GM12878 (cell line): ENCODE results near the gene TTC19. TPM values are rescaled to one million over a fixed set of nuclear protein-coding genes. Genes with fewer than 3 reads are reported as not detected.

Source experiments
- ATAC-seq: fragments of 200-7000 bp; cut with Tn5 transposase; 3 replicates; pipeline ENCODE4 v1.9.1; 2020; ENCODE audit warnings: mild to moderate bottlenecking, moderate library complexity
- BruUV-seq: library from RNA; stranded (reverse); fragments of 400-500 nt; replicated peaks from 2 replicates; lab custom pipeline; 2021; lab: Mats Ljungman, UMichigan
- CTCF ChIA-PET: fragments of 300-600 bp; sonication (Branson Sonifier 250); formaldehyde crosslinking; extraction: SDS; loops from one replicate; lab custom pipeline; 2021; ENCODE audit warnings: inconsistent platforms; lab: Yijun Ruan, JAX
- POLR2A ChIA-PET: fragments of 350-600 bp; formaldehyde crosslinking; extraction: SDS; loops from one replicate; lab custom pipeline; 2021; ENCODE audit warnings: inconsistent platforms; lab: Charles Lee
- RAD21 ChIA-PET: fragments of 300-600 bp; sonication (Branson Sonifier 250); formaldehyde crosslinking; loops from one replicate; lab custom pipeline; 2023; ENCODE audit warnings: antibody characterized with exemption; ENCODE audit not compliant: unreplicated experiment; lab: Charles Lee
- SMC1A ChIA-PET: fragments of 300-600 bp; sonication (Branson Sonifier 250); formaldehyde crosslinking; loops from one replicate; lab custom pipeline; 2023; ENCODE audit not compliant: unreplicated experiment, uncharacterized antibody; lab: Charles Lee
- DNase-seq: peaks from one replicate; pipeline ENCODE4 v3.0.0-alpha.2; 2011; ENCODE audit warnings: low read depth, low spot score
- FAIRE-seq: peaks from 3 replicates; lab custom pipeline; 2011; peaks lifted over from hg19 to GRCh38; lab: Jason Lieb, UNC
- H2AFZ ChIP-seq: 2 replicates; pipeline ENCODE4 v1.6.0; 2011; ENCODE audit warnings: low read depth, low read length, control low read depth; ENCODE audit not compliant: control insufficient read depth
- H3K27ac ChIP-seq: 2 replicates; pipeline ENCODE4 v1.5.1; 2011; ENCODE audit warnings: control low read depth; ENCODE audit not compliant: control insufficient read depth, insufficient read depth
- H3K27me3 ChIP-seq, 2 experiments: replicated peaks in 1 of 2; 2 replicates each; pipeline versions ENCODE4 v1.6.0 to v1.6.1; 2011; ENCODE audit warnings: low read length in 1 of 2; ENCODE audit not compliant: control insufficient read depth in 2 of 2, insufficient read depth in 2 of 2
- H3K36me3 ChIP-seq, 2 experiments: 2 replicates each; pipeline ENCODE4 v1.5.1; 2011; ENCODE audit warnings: low read length in 1 of 2; ENCODE audit not compliant: control insufficient read depth in 2 of 2, insufficient read depth in 2 of 2
- H3K4me1 ChIP-seq: 2 replicates; pipeline ENCODE4 v1.6.1; 2011; ENCODE audit warnings: mild to moderate bottlenecking, low read length, moderate library complexity, mixed read lengths; ENCODE audit not compliant: control insufficient read depth, insufficient read depth
- H3K4me2 ChIP-seq: 2 replicates; pipeline ENCODE4 v1.6.0; 2011; ENCODE audit warnings: control low read depth; ENCODE audit not compliant: control insufficient read depth, insufficient read depth
- H3K4me3 ChIP-seq: fragments of 200-600 bp; sonication (generic); 2 replicates; pipeline ENCODE4 v1.5.1; 2016
- H3K79me2 ChIP-seq: 2 replicates; pipeline ENCODE4 v1.6.0; 2011; ENCODE audit warnings: low read length; ENCODE audit not compliant: control insufficient read depth, insufficient read depth
- H3K9ac ChIP-seq: 2 replicates; pipeline ENCODE4 v1.8.0; 2011; ENCODE audit warnings: low read length, control low read depth, mixed read lengths; ENCODE audit not compliant: control insufficient read depth, insufficient read depth
- H3K9me3 ChIP-seq: replicated peaks from 3 replicates; pipeline ENCODE4 v1.5.1; 2011; ENCODE audit warnings: mild to moderate bottlenecking, low read length; ENCODE audit not compliant: control insufficient read depth, insufficient read depth
- H4K20me1 ChIP-seq: 2 replicates; pipeline ENCODE4 v1.6.0; 2011; ENCODE audit not compliant: control insufficient read depth, insufficient read depth
- BCL3 ChIP-seq: IDR thresholded peaks from 2 replicates; pipeline ENCODE4 v1.6.1; 2011; ENCODE audit warnings: borderline replicate concordance, low read depth, mild to moderate bottlenecking, moderate library complexity, low read length; ENCODE audit not compliant: insufficient read depth, poor library complexity, severe bottlenecking
- BRCA1 ChIP-seq: IDR thresholded peaks from 2 replicates; pipeline ENCODE4 v1.6.1; 2011; ENCODE audit warnings: low read depth, low read length, improper control_type of control experiment
- CHD2 ChIP-seq: IDR thresholded peaks from 2 replicates; pipeline ENCODE4 v1.6.1; 2011; ENCODE audit warnings: low read depth, low read length, improper control_type of control experiment, borderline replicate concordance
- EZH2 ChIP-seq: IDR thresholded peaks from 2 replicates; pipeline ENCODE4 v1.6.1; 2012; ENCODE audit warnings: low read depth, mild to moderate bottlenecking, control low read depth, inconsistent platforms, low read length, borderline replicate concordance; ENCODE audit not compliant: control insufficient read depth
- HCFC1 ChIP-seq: fragments of 150-350 bp; IDR thresholded peaks from 2 replicates; pipeline ENCODE4 v1.6.1; 2014; ENCODE audit warnings: low read length
- MEF2A ChIP-seq: IDR thresholded peaks from 2 replicates; pipeline ENCODE4 v1.6.1; 2011; ENCODE audit warnings: low read depth, mild to moderate bottlenecking, low read length, moderate library complexity; ENCODE audit not compliant: insufficient read depth
- PML ChIP-seq: IDR thresholded peaks from 2 replicates; pipeline ENCODE4 v1.6.1; 2012; ENCODE audit warnings: low read length, inconsistent platforms
- POU2F2 ChIP-seq: IDR thresholded peaks from 3 replicates; pipeline ENCODE4 v1.6.1; 2011; ENCODE audit warnings: low read depth, mild to moderate bottlenecking, low read length, borderline replicate concordance
- RFX5 ChIP-seq: IDR thresholded peaks from 2 replicates; pipeline ENCODE4 v1.6.1; 2011; ENCODE audit warnings: low read depth, low read length, improper control_type of control experiment
- RUNX3 ChIP-seq: IDR thresholded peaks from 2 replicates; pipeline ENCODE4 v1.6.1; 2012; ENCODE audit warnings: low read length, inconsistent platforms
- SIX5 ChIP-seq: IDR thresholded peaks from 2 replicates; pipeline ENCODE4 v1.6.1; 2011; ENCODE audit warnings: mild to moderate bottlenecking, low read depth, low read length, moderate library complexity; ENCODE audit not compliant: severe bottlenecking
- SPI1 ChIP-seq: IDR thresholded peaks from 2 replicates; pipeline ENCODE4 v1.6.1; 2011; ENCODE audit warnings: low read depth, mild to moderate bottlenecking, low read length, moderate library complexity, borderline replicate concordance; ENCODE audit not compliant: insufficient read depth
- TCF3 ChIP-seq: IDR thresholded peaks from 2 replicates; pipeline ENCODE4 v1.6.1; 2012; ENCODE audit warnings: low read depth, mild to moderate bottlenecking, low read length, borderline replicate concordance; ENCODE audit not compliant: insufficient read depth
- USF2 ChIP-seq: IDR thresholded peaks from 2 replicates; pipeline ENCODE4 v1.6.1; 2011; ENCODE audit warnings: low read depth, low read length, improper control_type of control experiment, borderline replicate concordance
- WGBS: methylation state at CpG from one replicate; pipeline ENCODE4 v1.1.6; 2016; ENCODE audit warnings: low lambda C conversion rate; ENCODE audit not compliant: insufficient replicate concordance, insufficient coverage; ENCODE audit errors: missing lambda C conversion rate; 5-methylcytosine and 5-hydroxymethylcytosine counted together
- in situ Hi-C: fragments of 300-500 bp; cut with MboI; formaldehyde crosslinking; loops from 9 replicates; pipeline ENCODE4 v1.14.3; 2018; ENCODE audit warnings: mixed read lengths
- intact Hi-C: fragments of 100-400 bp; cut with micrococcal nuclease; formaldehyde crosslinking; loops from one replicate; pipeline ENCODE4 v1.14.2; 2022; ENCODE audit not compliant: unreplicated experiment
- polyA plus RNA-seq, 11 experiments: library from polyadenylated mRNA; depleted of rRNA in 4 of 11; unstranded in 6 of 11; stranded (reverse) in 5 of 11; fragments of >200 nt; fragmentation: Nextera tagmentation in 4 of 11; fragmentation: Illumina TruSeq in 1 of 11; extraction: Ambion mirVana in 4 of 11; extraction: Trizol in 1 of 11; gene quantifications; 1 replicate in 1 of 11; 2 replicates in 10 of 11; pipeline versions ENCODE4 v1.2.1 to v1.2.3, GENCODE V29; 2011 to 2016; ENCODE audit warnings: inconsistent platforms in 2 of 11, missing spikeins in 2 of 11, low read depth in 1 of 11
- total RNA-seq, 4 experiments: library from RNA; depleted of rRNA in 3 of 4; stranded (reverse); fragments of >200 nt in 3 of 4; fragmentation: Illumina TruSeq in 1 of 4; extraction: Trizol in 1 of 4; gene quantifications; 2 replicates each; pipeline versions ENCODE4 v1.2.1 to v1.2.3, GENCODE V29; 2013 to 2021
- TF ChIP-seq, protein P1 (sequence below): fragments of 150-350 bp; IDR thresholded peaks from 2 replicates; pipeline ENCODE4 v1.6.1; 2016; ENCODE audit warnings: low read depth, low read length
- TF ChIP-seq, protein P2 (sequence below): fragments of 450-650 bp; formaldehyde crosslinking; IDR thresholded peaks from 2 replicates; pipeline ENCODE4 v1.5.0; 2022; ENCODE audit warnings: mild to moderate bottlenecking, missing genetic modification characterization

Gene TTC19
- total and polyA plus RNA-seq, 10 of the 15 experiments (the other 5 are each of a cell fraction or from before 2014, with no cell fraction given), result 5.3 to 29.8 (median 20.1) TPM

- no TSS peak for BruUV-seq
- FAIRE-seq, result no peak
- WGBS, result 97% methylated on average over 2 of the region's 2 CpGs
- no peak for ATAC-seq
- ChIA-PET CTCF (interaction anchor here (0.6 kb wide), 1 partner anchor 94 kb away, joined by 3 read pairs; no protein-coding TSS in a partner anchor), POLR2A (no interaction called here), RAD21 (no interaction called here), SMC1A (no interaction called here)
- no peak for DNase-seq
- Histone ChIP-seq H3K4me2 (no peak overlapping the region), H3K4me3 (no peak overlapping the region), H3K9ac (no peak overlapping the region), H4K20me1 (no peaks in the 10 kb centered on the region), H3K27me3 (no peaks in the 10 kb centered on the region), H3K9me3 (no peaks in the 10 kb centered on the region; the same call in 2 of the 3 replicates), H3K4me1 (no peaks in the 10 kb centered on the region), H3K36me3 (peaks cover 7 to 54% of the 10 kb centered on the region in 2 experiments), H2AFZ (no peak overlapping the region), H3K79me2 (no peaks in the 10 kb centered on the region), H3K27ac (no peak overlapping the region)
- in situ Hi-C loops (no loop called here), intact Hi-C loops (no loop called here)
- TF ChIP-seq CHD2 (no peak), RUNX3 (no peak), USF2 (no peak), HCFC1 (no peak), SIX5 (no peak), BCL3 (no peak), MEF2A (no peak), PML (no peak), BRCA1 (no peak), EZH2 (no peak), TCF3 (no peak), SPI1 (no peak), POU2F2 (no peak), RFX5 (no peak)
- TF ChIP-seq, protein P1, sequence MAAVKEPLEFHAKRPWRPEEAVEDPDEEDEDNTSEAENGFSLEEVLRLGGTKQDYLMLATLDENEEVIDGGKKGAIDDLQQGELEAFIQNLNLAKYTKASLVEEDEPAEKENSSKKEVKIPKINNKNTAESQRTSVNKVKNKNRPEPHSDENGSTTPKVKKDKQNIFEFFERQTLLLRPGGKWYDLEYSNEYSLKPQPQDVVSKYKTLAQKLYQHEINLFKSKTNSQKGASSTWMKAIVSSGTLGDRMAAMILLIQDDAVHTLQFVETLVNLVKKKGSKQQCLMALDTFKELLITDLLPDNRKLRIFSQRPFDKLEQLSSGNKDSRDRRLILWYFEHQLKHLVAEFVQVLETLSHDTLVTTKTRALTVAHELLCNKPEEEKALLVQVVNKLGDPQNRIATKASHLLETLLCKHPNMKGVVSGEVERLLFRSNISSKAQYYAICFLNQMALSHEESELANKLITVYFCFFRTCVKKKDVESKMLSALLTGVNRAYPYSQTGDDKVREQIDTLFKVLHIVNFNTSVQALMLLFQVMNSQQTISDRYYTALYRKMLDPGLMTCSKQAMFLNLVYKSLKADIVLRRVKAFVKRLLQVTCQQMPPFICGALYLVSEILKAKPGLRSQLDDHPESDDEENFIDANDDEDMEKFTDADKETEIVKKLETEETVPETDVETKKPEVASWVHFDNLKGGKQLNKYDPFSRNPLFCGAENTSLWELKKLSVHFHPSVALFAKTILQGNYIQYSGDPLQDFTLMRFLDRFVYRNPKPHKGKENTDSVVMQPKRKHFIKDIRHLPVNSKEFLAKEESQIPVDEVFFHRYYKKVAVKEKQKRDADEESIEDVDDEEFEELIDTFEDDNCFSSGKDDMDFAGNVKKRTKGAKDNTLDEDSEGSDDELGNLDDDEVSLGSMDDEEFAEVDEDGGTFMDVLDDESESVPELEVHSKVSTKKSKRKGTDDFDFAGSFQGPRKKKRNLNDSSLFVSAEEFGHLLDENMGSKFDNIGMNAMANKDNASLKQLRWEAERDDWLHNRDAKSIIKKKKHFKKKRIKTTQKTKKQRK, result no peak
- TF ChIP-seq, protein P2, sequence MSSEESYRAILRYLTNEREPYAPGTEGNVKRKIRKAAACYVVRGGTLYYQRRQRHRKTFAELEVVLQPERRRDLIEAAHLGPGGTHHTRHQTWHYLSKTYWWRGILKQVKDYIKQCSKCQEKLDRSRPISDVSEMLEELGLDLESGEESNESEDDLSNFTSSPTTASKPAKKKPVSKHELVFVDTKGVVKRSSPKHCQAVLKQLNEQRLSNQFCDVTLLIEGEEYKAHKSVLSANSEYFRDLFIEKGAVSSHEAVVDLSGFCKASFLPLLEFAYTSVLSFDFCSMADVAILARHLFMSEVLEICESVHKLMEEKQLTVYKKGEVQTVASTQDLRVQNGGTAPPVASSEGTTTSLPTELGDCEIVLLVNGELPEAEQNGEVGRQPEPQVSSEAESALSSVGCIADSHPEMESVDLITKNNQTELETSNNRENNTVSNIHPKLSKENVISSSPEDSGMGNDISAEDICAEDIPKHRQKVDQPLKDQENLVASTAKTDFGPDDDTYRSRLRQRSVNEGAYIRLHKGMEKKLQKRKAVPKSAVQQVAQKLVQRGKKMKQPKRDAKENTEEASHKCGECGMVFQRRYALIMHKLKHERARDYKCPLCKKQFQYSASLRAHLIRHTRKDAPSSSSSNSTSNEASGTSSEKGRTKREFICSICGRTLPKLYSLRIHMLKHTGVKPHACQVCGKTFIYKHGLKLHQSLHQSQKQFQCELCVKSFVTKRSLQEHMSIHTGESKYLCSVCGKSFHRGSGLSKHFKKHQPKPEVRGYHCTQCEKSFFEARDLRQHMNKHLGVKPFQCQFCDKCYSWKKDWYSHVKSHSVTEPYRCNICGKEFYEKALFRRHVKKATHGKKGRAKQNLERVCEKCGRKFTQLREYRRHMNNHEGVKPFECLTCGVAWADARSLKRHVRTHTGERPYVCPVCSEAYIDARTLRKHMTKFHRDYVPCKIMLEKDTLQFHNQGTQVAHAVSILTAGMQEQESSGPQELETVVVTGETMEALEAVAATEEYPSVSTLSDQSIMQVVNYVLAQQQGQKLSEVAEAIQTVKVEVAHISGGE (CRISPR knock-in tag), result no peak
Observed at GRCh38 chr17:16036261-16036660, 36.6 kb downstream of the TTC19 start.
